OCI-LY3 (cell line): Measurements from ENCODE around the gene CDON.

Experiments used
- CTCF ChIP-seq: fragments of 200-600, 300-600 bp; sonication (generic); IDR thresholded peaks from 2 replicates; pipeline ENCODE4 v1.5.1; 2014; ENCODE audit warnings: antibody characterized with exemption, low read length, low read depth
- EZH2phosphoT487 ChIP-seq: fragments of 200-600 bp; shearing (Covaris generic); IDR thresholded peaks from 2 replicates; pipeline ENCODE4 v1.6.1; 2018; ENCODE audit warnings: antibody characterized with exemption, mixed run types, low read depth

GRCh38 chr11:125957618-125958332 lies 104.9 kb downstream of the CDON start:
- TF ChIP-seq CTCF = no peak
- TF ChIP-seq EZH2phosphoT487 = no peak
